Smooth muscle cell (in vitro differentiated cells): ENCODE data around the gene CSTPP1. TPM values are rescaled to one million over a fixed set of nuclear protein-coding genes. Genes with fewer than 3 reads are reported as not detected.
A peak's percentile ranks its signal among the peaks of the same experiment; 100 is the strongest.

Source experiments
- DNase-seq: peaks from one replicate; lab custom pipeline; 2025; ENCODE audit not compliant: unreplicated experiment; lab: John Stamatoyannopoulos, UW
- H2AFZ ChIP-seq: fragments of 200-600 bp; sonication (generic); 2 replicates; pipeline ENCODE4 v1.6.0; 2016; ENCODE audit warnings: antibody characterized with exemption, low read depth, mild to moderate bottlenecking
- H3F3A ChIP-seq: fragments of 200-600 bp; sonication (generic); 2 replicates; pipeline ENCODE4 v1.6.0; 2017; ENCODE audit warnings: antibody characterized with exemption, low read depth
- H3K27ac ChIP-seq: fragments of 200-600 bp; sonication (generic); 2 replicates; pipeline ENCODE4 v1.5.1; 2016; ENCODE audit warnings: low read depth, mild to moderate bottlenecking
- H3K27me3 ChIP-seq: fragments of 200-600 bp; sonication (generic); 2 replicates; pipeline ENCODE4 v1.6.1; 2016; ENCODE audit warnings: low read depth, mild to moderate bottlenecking
- H3K36me3 ChIP-seq: fragments of 200-600 bp; sonication (generic); 2 replicates; pipeline ENCODE4 v1.5.1; 2016; ENCODE audit warnings: low read depth
- H3K4me1 ChIP-seq: fragments of 200-600 bp; sonication (generic); 2 replicates; pipeline ENCODE4 v1.5.1; 2016; ENCODE audit warnings: low read depth
- H3K4me2 ChIP-seq: fragments of 200-600 bp; sonication (generic); 2 replicates; pipeline ENCODE4 v1.6.0; 2016; ENCODE audit warnings: mild to moderate bottlenecking
- H3K4me3 ChIP-seq: fragments of 200-600 bp; sonication (generic); 2 replicates; pipeline ENCODE4 v1.5.1; 2016; ENCODE audit warnings: mild to moderate bottlenecking
- H3K79me2 ChIP-seq: fragments of 200-600 bp; sonication (generic); 2 replicates; pipeline ENCODE4 v1.6.0; 2016; ENCODE audit warnings: low read depth, mild to moderate bottlenecking
- H3K9ac ChIP-seq: fragments of 200-600 bp; sonication (generic); 2 replicates; pipeline ENCODE4 v1.6.0; 2016; ENCODE audit warnings: low read depth
- H3K9me3 ChIP-seq: fragments of 200-600 bp; sonication (generic); replicated peaks from 2 replicates; pipeline ENCODE4 v1.5.1; 2016; ENCODE audit warnings: low read depth
- H4K20me1 ChIP-seq: fragments of 200-600 bp; sonication (generic); 2 replicates; pipeline ENCODE4 v1.6.0; 2016; ENCODE audit warnings: low read depth
- CTCF ChIP-seq: fragments of 200-600 bp; sonication (generic); IDR thresholded peaks from 2 replicates; pipeline ENCODE4 v1.5.1; 2017; ENCODE audit warnings: borderline replicate concordance, mild to moderate bottlenecking, antibody characterized with exemption; ENCODE audit not compliant: insufficient read depth, poor library complexity, severe bottlenecking
- WGBS: methylation state at CpG from one replicate; pipeline ENCODE4 v1.1.7; 2016; ENCODE audit warnings: low lambda C conversion rate; 5-methylcytosine and 5-hydroxymethylcytosine counted together
- polyA plus RNA-seq: library from polyadenylated mRNA; unstranded; fragments of >200 nt; fragmentation: Nextera tagmentation; extraction: Ambion mirVana; gene quantifications from 2 replicates; pipeline ENCODE4 v1.2.1, GENCODE V29; 2016
- total RNA-seq: library from RNA; depleted of rRNA; stranded (reverse); fragments of >200 nt; gene quantifications from 2 replicates; pipeline ENCODE4 v1.2.3, GENCODE V29; 2014

The CSTPP1 gene
- total and polyA plus RNA-seq, 2 experiments from 2014 or later: 37.4 to 44.8 TPM

GRCh38 chr11:47178737-47179654 lies 242.4 kb downstream of the CSTPP1 start:
- 96% methylated on average over 23 of the region's 23 CpGs for WGBS
- no peaks in the 10 kb centered on the region for H4K20me1 ChIP-seq
- no peak for DNase-seq
- no peak overlapping the region for H3K27ac ChIP-seq
- H2AFZ ChIP-seq: no peak overlapping the region
- H3K27me3 ChIP-seq: no peaks in the 10 kb centered on the region
- H3K9me3 ChIP-seq: no peaks in the 10 kb centered on the region
- peaks cover 6% of the 10 kb centered on the region for H3K4me1 ChIP-seq
- H3K4me3 ChIP-seq: no peak overlapping the region
- peaks cover 6% of the 10 kb centered on the region for H3F3A ChIP-seq
- no peaks in the 10 kb centered on the region for H3K36me3 ChIP-seq
- peaks cover 26% of the 10 kb centered on the region for H3K79me2 ChIP-seq
- no peak overlapping the region for H3K4me2 ChIP-seq
- H3K9ac ChIP-seq: no peak overlapping the region
- TF ChIP-seq CTCF: no peak

GRCh38 chr11:47179655-47179991 lies 243.1 kb downstream of the CSTPP1 start:
- Histone ChIP-seq H3K27ac (no peak overlapping the region), H3K79me2 (peaks cover 27% of the 10 kb centered on the region), H3F3A (peaks cover 6% of the 10 kb centered on the region), H4K20me1 (no peaks in the 10 kb centered on the region), H3K9me3 (no peaks in the 10 kb centered on the region), H2AFZ (no peak overlapping the region), H3K4me2 (no peak overlapping the region), H3K4me1 (peaks cover 8% of the 10 kb centered on the region), H3K4me3 (no peak overlapping the region), H3K27me3 (no peaks in the 10 kb centered on the region), H3K36me3 (no peaks in the 10 kb centered on the region), H3K9ac (no peak overlapping the region)
- TF ChIP-seq CTCF: peak; percentile 43
- WGBS: 100% methylated on average over 1 of the region's 1 CpG
- DNase-seq: no peak

- H3K36me3 ChIP-seq: no peaks in the 10 kb centered on the region
- H3F3A ChIP-seq: peaks cover 6% of the 10 kb centered on the region
- TF ChIP-seq CTCF: no peak
Observed at GRCh38 chr11:47180006-47180787, 243.6 kb downstream of the CSTPP1 start.

More at GRCh38 chr11:47180006-47180787, 243.6 kb downstream of the CSTPP1 start:
- Histone ChIP-seq H3K27ac (no peak overlapping the region), H3K4me3 (no peak overlapping the region), H3K79me2 (peaks cover 22% of the 10 kb centered on the region), H3K4me2 (no peak overlapping the region), H4K20me1 (no peaks in the 10 kb centered on the region), H3K9me3 (no peaks in the 10 kb centered on the region), H3K9ac (no peak overlapping the region), H3K4me1 (peaks cover 12% of the 10 kb centered on the region), H2AFZ (no peak overlapping the region), H3K27me3 (no peaks in the 10 kb centered on the region)
- 97% methylated on average over 35 of the region's 35 CpGs for WGBS
- no peak for DNase-seq
